Measurements from ENCODE around the gene KRT33B. TPM values are rescaled to one million over a fixed set of nuclear protein-coding genes. Genes with fewer than 3 reads are reported as not detected.

The KRT33B gene
- total RNA-seq, 1 experiment from 2014 or later, result not detected

Other genes with a start within 250 kb of the KRT33B start
- gene KRTAP4-12, start 245.6 kb downstream of the KRT33B start, total RNA-seq (2014; rRNA removed; shearing (Covaris generic)), result not detected in 2 replicates
- not detected in 2 replicates for gene KRTAP4-6, start 229.3 kb downstream of the KRT33B start, total RNA-seq (2014; rRNA removed; shearing (Covaris generic))
- not detected in 2 replicates for gene KRTAP4-5, start 220.0 kb downstream of the KRT33B start, total RNA-seq (2014; rRNA removed; shearing (Covaris generic))
- not detected in 2 replicates for gene KRTAP4-4, start 209.1 kb downstream of the KRT33B start, total RNA-seq (2014; rRNA removed; shearing (Covaris generic))
- not detected in 2 replicates for gene KRTAP4-3, start 201.6 kb downstream of the KRT33B start, total RNA-seq (2014; rRNA removed; shearing (Covaris generic))
- not detected in 2 replicates for gene KRTAP4-2, start 191.6 kb downstream of the KRT33B start, total RNA-seq (2014; rRNA removed; shearing (Covaris generic))
- not detected in 2 replicates for gene KRTAP4-1, start 184.9 kb downstream of the KRT33B start, total RNA-seq (2014; rRNA removed; shearing (Covaris generic))
- not detected in 2 replicates for gene KRTAP9-1, start 179.9 kb downstream of the KRT33B start, total RNA-seq (2014; rRNA removed; shearing (Covaris generic))
- not detected in 2 replicates for gene KRTAP9-2, start 143.2 kb downstream of the KRT33B start, total RNA-seq (2014; rRNA removed; shearing (Covaris generic))
- not detected in 2 replicates for gene KRTAP9-3, start 137.4 kb downstream of the KRT33B start, total RNA-seq (2014; rRNA removed; shearing (Covaris generic))
- gene KRTAP9-8, start 131.8 kb downstream of the KRT33B start, total RNA-seq (2014; rRNA removed; shearing (Covaris generic)), result not detected in 2 replicates
- gene KRTAP9-4, start 120.1 kb downstream of the KRT33B start, total RNA-seq (2014; rRNA removed; shearing (Covaris generic)), result not detected in 2 replicates
- gene KRTAP9-9, start 114.4 kb downstream of the KRT33B start, total RNA-seq (2014; rRNA removed; shearing (Covaris generic)), result not detected in 2 replicates
- gene KRTAP9-6, start 104.4 kb downstream of the KRT33B start, total RNA-seq (2014; rRNA removed; shearing (Covaris generic)), result not detected in 2 replicates
- not detected in 2 replicates for gene KRTAP9-7, start 94.1 kb downstream of the KRT33B start, total RNA-seq (2014; rRNA removed; shearing (Covaris generic))
- gene KRTAP29-1, start 67.0 kb downstream of the KRT33B start, total RNA-seq (2014; rRNA removed; shearing (Covaris generic)), result not detected in 2 replicates
- not detected in 2 replicates for gene KRTAP16-1, start 60.5 kb downstream of the KRT33B start, total RNA-seq (2014; rRNA removed; shearing (Covaris generic))
- not detected in 2 replicates for gene KRTAP17-1, start 54.1 kb downstream of the KRT33B start, total RNA-seq (2014; rRNA removed; shearing (Covaris generic))
- not detected in 2 replicates for gene KRT33A, start 19.0 kb downstream of the KRT33B start, total RNA-seq (2014; rRNA removed; shearing (Covaris generic))
- not detected in 2 replicates for gene KRT34, start 12.5 kb upstream of the KRT33B start, total RNA-seq (2014; rRNA removed; shearing (Covaris generic))
- gene KRT31, start 27.8 kb upstream of the KRT33B start, total RNA-seq (2014; rRNA removed; shearing (Covaris generic)), result not detected in 2 replicates
- not detected in 2 replicates for gene KRT37, start 54.8 kb upstream of the KRT33B start, total RNA-seq (2014; rRNA removed; shearing (Covaris generic))
- not detected in 2 replicates for gene KRT38, start 71.2 kb upstream of the KRT33B start, total RNA-seq (2014; rRNA removed; shearing (Covaris generic))
- gene KRT32, start 97.6 kb upstream of the KRT33B start, total RNA-seq (2014; rRNA removed; shearing (Covaris generic)), result not detected in 2 replicates
- gene KRT35, start 111.3 kb upstream of the KRT33B start, total RNA-seq (2014; rRNA removed; shearing (Covaris generic)), result not detected in 2 replicates
- not detected in 2 replicates for gene KRT36, start 120.1 kb upstream of the KRT33B start, total RNA-seq (2014; rRNA removed; shearing (Covaris generic))
- gene KRT13, start 135.8 kb upstream of the KRT33B start, total RNA-seq (2014; rRNA removed; shearing (Covaris generic)), result not detected in 2 replicates
- 0.13 and 0.61 TPM in 2 replicates for gene KRT15, start 149.1 kb upstream of the KRT33B start, total RNA-seq (2014; rRNA removed; shearing (Covaris generic))
- gene KRT19, start 158.5 kb upstream of the KRT33B start, total RNA-seq (2014; rRNA removed; shearing (Covaris generic)), result not detected in 2 replicates
- not detected in 2 replicates for gene KRT9, start 202.2 kb upstream of the KRT33B start, total RNA-seq (2014; rRNA removed; shearing (Covaris generic))
- not detected in 2 replicates for gene KRT14, start 217.1 kb upstream of the KRT33B start, total RNA-seq (2014; rRNA removed; shearing (Covaris generic))
- gene KRT16, start 243.0 kb upstream of the KRT33B start, total RNA-seq (2014; rRNA removed; shearing (Covaris generic)), result not detected in 2 replicates